HTR-8/SVneo (cell line): ENCODE results near the gene ARAP1.
A peak's percentile ranks its signal among the peaks of the same experiment; 100 is the strongest.

ENCODE experiments used
- DNase-seq: peaks from one replicate; pipeline ENCODE4 v3.0.0; 2011; ENCODE audit warnings: low spot score, mixed read lengths; ENCODE audit not compliant: insufficient read length
- FAIRE-seq: peaks from 2 replicates; lab custom pipeline; 2011; peaks lifted over from hg19 to GRCh38; lab: Jason Lieb, UNC

ARAP1 gene

DNA sequence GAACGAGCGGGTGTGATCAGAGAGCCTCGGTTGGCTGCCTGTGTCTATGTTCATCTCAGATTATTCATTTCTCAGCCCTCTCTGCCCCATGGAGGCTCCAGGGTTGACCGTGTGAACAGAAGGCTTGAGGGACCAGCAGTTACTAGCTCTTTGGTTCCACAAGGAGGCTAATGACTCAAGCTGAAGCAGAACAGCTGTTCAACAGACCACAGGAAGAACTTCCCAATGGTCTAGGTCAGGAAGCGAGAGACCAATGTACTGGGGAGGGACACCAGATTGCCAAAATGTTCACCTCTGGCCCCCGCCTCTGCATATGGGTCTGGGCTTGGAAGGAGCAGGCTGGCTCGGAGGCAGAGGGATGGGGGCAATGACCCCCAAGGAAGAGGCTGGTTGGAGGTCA, 63.3 kb downstream of the ARAP1 start:
- FAIRE-seq = no peak
- DNase-seq = no peak

DNA sequence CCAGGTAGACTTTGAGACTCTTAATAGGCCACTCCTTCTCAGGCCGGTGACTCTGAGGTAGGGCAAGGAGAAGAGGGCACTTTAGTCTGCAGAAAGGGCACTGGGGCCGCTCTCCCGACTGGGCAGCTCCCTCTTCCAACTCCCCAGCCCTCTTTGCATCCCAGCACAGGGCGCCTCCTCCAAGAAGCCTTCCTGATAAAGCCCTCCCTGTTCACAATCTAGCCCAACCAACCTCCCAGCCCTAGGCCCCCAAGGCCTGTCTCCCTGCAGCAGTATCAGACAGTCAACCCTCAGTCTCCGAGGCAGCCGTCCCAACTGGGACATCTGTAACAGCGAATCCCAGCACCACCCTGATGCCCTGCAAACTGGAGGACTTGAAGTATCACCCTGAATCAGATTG, 63.7 kb downstream of the ARAP1 start:
- no peak for DNase-seq
- no peak for FAIRE-seq

DNA sequence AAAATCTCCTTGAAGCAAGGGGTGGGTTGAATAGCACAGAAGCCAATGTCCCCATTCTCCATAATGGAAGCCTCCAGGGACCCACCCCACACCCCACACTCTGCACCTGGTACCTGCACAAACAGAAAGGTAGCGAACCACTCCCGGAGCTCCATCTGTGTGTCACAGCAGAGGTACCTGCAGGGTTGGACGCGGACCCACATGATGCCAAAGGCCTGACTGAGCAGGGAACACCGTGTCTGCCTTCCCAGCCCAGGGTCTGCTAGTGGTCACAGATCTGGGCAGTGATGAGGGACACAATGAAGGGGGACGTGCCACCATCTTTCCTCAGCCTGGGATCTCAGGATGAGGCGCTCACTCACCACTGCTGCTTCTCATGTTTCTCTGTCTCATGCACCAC, 64.9 kb downstream of the ARAP1 start:
- no peak for DNase-seq
- no peak for FAIRE-seq

DNA sequence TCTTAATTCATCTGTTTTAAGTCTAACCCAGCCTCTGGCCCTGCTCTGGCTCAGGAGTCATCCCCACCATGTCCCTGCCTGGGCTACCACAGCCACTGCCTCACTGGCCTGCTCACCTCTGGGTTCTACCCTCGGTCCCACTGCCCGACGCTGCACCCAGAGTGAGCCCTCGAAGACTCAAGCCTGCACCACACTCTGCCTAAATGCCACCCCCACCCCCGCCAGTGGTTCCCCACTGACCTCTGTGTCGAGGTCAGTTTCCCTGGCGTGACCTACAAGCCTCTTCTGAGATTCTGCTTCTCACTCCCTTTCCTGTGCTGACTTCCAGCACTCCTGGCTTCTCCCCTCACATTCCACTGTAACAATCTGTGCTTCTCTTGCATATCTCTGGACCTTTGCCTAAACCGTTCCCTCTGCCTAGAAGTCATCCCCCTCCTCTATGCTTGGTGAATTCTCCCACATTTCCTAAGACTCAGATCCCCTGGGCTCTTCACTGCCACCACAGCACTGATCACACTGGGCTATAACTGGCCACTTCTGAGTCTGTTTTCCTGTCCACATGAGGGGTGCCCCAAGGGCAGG, 65.5 kb downstream of the ARAP1 start:
- DNase-seq (no peak), FAIRE-seq (no peak)

DNA sequence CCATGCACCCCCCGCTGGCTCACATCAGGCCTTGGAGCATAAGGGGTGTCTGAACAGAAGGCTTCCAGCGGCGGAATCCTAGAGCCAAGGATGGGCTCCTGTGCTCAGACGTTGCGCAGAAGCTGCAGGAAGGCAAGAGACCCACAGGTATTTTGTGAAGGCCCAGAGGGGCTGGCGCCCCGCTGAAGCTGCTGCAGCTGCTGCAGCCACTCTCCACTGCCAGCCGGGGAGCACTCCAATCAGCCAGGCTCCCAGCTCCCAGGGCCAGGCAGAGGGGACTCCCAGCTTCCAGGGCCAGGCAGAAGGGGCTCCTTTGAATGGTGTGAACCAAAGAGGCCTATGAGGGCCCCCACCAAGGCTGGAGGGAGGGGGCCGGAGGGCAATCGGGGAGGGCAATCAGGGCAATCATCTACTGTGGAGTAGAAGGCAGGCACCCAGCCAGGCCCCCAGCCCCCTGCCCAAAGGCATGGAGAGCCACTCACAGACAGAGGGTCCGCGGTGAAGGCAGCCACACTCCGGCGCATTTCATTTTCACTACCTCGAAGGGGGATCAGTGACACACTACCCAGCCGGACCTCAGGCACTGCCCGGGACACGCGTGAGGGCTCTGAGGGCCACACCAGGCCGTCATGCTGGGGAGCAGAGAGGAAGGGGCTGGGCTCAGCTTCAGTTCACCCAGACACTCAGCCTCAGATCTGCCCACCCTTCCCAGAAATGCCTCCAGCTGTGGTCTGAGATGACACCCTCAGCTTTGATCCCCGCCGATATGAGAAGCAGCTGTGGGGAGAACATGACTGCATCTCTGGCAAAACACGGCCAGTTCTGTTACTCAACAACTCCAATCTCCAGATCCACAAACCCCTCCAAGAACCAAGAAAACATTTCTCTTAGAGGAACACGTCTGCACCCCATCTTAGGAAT, 66.4 kb downstream of the ARAP1 start:
- DNase-seq (no peak), FAIRE-seq (no peak)

DNA sequence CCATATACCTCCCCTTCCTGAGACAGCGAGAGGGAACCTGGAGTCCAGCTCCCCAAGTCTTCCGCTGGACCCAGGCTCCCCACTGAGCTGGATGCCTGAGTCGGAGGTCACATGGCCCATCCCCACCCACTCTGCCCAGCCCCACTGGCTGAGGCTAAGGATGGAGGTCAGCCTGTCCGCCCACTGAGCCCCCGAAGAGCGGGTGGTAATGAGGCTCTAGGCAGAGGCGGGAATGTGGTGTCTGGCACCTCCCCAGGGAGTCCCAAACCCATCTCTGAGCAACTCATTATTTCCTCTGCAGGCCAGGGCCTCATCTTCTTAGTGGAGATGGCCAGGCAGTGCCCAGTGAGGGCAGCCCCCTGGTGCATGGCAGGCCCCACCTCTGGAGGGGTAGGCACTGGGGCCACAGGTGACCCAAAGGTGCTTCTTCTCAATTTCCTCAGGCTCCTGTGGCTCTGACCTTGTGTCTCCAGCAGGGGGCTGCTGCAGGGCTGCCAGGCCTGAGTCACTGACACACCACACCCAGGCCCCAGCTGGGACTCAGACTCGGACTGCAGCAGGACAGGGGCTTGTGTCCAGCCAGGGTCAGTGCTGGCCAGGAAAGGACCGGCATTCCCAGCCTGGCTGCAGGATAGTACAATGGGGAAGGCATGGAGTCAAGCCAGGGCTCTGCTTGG, 67.8 kb downstream of the ARAP1 start:
- FAIRE-seq (peak; percentile 67), DNase-seq (peak; percentile 91)

DNA sequence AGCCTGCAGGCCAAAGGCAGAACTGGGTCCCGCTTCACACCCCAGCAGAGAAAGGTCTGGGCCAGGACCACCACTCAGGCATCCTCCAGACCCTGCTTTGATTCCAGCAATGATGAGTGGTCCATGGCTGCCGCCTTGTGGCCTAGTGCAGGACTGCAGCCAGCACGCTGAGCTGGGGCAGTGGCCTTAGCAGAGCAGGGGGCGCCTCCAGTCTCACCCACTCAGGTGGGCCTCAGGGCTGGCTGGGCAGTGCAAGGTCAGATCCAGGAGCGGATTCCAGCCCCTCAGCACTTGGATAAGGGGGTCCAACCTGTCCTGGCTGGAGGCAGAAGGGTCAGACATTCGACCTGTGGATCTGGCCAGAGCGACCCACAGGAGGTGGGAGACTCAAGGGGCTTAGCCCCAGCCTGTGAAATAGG, 68.4 kb downstream of the ARAP1 start:
- DNase-seq (peak; percentile 86), FAIRE-seq (peak; percentile 93)

DNA sequence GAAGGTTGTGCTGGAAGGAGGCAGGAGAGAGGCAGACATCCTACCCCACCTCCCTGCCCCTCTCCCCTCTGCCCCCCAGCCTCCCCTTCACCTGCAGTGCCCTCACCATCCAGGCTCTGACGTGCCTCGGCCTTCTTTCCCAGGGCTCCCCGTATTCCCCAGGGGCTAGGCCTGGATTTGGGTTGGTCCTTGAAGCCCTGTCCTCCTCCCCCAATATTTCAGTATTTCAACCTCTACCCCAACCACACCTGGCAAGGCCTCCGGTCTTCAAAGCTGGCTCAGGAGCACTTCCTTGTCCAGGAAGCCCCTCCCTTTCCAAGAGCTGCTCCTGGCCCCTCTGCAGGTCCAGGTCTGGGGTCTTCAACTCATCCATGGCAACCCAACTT, 69.4 kb downstream of the ARAP1 start:
- FAIRE-seq = no peak
- DNase-seq = no peak

DNA sequence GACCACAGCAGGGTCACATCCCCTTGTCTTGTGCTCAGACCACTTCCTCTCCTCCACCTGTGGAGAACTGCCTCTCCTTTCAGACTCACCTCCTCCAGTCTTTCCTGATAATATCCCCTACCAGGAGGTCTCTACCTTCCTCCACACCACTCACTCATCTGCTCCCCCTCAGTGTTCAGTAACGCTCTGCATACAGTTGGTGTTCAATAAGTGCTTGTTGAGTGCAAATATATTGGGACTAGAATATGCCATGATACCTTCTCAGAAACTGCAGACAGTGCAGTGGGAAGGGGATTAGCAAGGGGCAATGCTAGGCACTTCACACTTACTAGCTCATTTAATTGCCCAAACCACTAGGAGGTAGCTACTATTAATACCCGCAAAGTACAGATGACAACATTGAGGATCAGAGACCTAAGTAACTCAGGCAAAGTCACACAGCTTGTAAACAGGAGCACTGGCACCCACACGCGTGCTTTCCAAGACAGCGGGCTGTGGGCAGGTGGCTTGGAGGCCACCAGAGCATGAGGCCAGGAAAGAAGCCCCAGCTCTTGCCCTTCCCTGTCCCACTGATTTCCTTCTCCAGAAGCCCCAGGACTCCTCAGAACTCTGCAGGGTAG, 69.9 kb downstream of the ARAP1 start:
- FAIRE-seq (no peak), DNase-seq (no peak)

DNA sequence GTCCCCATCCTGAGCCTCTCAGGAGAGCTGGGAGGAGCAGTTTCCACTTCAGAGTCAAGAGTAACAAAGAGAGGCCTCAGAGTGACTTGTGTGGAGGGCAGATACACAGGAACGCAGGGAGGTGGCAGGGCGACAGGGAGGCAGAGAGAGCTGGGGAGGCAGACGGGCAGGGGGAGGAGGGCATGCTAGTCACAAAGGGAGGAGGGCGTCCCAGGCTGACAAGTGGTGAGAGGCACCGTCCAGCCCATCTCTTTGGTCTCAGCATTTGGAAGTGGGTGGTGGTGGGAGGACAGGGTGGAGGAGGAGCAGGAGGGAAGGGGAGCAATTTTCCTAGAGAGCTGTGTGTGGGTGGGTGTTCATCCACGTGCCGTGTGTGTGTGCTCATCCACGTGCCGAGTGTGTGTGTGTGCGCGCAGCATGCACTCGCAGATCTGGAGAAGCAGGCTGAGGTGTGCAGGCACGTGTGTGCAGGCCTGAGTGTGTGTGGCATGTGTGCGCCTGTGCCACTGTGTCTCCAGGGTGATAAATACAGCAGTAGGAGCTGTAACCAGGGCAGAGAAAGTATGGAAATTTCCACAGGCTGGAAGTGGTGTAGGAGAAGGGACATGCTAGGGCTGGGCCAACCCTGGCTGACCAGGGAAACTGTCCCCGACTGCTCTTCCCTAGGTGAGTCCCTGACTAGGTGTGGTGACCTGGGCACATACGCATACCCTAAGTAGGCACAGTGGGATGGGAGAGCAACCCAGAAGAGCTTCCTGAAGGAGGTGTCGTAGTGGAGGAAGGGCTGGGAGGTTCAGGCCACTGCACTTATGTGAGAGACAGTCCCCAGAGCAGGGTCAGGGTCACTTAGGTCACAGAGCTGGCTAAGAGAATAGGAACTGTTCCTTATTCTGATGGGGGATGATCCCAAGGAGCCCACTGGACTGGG, 70.7 kb downstream of the ARAP1 start:
- FAIRE-seq (peak; percentile 87), DNase-seq (no peak)

DNA sequence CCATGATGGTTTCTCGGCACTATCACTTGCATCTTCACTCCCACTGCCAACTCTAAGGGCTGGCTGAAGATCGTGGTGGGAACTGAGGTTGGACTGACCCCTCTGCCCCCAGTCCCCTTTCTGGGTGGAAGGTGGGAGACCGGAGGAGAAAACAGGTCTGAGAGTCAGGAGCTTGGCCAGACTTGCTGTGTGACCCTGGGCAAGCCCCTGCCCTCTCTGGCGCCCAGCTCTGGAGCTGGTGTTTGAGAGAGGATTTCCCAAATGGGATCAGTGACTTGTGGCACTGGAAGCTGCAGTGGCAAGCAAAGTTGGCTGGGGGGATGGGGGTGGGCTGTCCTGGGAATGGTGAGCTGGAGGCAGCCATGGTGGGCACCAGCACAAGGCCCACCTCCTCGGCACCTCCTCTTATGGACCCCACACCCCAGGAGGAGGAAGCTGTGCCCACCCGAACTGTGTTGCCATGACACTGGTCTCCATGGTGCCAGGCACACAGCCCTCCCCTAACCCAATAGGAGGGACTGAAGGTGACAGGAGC, 71.5 kb downstream of the ARAP1 start:
- FAIRE-seq = no peak
- DNase-seq = no peak

DNA sequence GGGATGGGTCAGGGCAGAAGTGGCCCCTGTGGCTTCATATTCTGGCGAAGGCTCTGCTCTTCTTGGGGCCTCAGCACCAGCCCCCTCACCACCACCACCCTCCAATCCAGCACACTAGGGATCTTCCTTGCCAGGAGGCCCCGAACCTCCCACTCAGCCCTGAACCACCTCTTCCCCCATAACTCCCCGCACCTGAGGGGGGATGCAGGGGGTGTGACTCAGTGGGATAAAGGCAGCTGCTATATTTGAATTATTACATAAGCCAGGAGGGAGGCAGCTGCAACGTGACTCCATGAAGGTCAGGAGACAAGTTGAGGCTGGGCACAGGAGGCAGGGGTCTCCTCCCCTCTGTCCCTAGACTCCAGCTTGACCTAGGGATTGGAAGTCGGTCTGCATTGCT, 72.3 kb downstream of the ARAP1 start:
- FAIRE-seq (no peak), DNase-seq (no peak)

DNA sequence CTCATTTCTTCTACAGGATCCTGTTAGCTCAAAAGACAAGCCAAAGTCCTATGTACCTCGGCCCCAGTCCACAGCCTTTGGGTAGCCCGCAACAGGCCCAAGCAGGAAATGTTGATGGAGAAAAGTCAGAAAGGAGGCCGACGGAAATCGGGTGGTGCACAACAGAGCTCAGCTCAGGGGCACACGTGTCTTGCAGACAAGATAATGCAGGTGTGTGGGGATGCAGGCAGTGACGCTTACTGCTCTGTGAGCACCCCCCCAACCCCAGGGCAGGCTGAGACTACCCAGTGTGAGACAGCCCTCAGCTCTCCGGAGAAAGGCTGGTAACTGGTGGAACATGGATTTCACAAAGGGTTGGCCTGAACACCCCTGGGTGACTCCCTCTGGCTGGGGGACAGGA, 73.7 kb downstream of the ARAP1 start:
- no peak for FAIRE-seq
- DNase-seq = no peak

DNA sequence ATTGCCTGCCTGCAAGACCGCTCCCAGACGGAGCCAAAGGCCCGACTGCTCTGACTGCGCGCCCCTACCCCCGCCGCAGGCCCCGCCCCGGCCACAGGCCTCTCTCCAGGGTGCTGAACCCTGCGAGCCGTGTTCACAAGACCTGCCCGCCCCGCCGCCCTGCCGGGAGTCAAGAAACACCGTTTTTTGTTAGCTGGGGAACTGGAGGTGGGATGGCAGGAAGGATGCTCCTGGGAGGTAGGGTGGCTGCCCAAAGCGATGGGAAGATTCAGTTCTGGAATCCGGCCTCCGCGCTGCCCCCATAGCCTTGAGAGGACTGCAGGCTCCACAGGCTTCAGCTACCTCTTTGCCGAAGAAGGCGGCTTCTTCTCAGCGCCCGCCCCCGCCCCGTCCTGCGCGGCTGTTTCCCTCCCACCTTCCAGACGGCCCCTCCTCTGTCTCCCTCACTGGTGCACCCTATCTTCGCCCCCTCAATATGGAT, 75.3 kb downstream of the ARAP1 start:
- FAIRE-seq (no peak), DNase-seq (peak; percentile 79)

DNA sequence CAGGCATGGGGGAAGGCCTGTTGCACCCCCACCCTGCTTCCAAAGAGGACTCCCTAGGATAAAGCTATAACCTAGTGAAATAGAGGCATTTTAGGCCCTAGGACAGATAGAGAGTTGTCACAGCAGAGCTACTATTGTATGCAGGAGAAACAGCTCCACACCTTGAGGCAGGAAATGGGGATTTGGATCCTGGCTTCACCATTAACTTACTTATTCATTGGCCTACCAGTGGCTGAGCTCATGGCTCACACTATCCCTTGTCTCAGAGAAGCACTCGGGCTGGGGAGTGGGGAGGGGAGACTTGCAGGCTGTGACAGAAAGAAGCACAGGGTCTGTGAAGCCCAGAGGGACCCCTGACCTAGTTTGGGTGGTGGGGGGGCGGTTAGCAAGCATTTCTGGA, 77.0 kb downstream of the ARAP1 start:
- FAIRE-seq = no peak
- DNase-seq = no peak

DNA sequence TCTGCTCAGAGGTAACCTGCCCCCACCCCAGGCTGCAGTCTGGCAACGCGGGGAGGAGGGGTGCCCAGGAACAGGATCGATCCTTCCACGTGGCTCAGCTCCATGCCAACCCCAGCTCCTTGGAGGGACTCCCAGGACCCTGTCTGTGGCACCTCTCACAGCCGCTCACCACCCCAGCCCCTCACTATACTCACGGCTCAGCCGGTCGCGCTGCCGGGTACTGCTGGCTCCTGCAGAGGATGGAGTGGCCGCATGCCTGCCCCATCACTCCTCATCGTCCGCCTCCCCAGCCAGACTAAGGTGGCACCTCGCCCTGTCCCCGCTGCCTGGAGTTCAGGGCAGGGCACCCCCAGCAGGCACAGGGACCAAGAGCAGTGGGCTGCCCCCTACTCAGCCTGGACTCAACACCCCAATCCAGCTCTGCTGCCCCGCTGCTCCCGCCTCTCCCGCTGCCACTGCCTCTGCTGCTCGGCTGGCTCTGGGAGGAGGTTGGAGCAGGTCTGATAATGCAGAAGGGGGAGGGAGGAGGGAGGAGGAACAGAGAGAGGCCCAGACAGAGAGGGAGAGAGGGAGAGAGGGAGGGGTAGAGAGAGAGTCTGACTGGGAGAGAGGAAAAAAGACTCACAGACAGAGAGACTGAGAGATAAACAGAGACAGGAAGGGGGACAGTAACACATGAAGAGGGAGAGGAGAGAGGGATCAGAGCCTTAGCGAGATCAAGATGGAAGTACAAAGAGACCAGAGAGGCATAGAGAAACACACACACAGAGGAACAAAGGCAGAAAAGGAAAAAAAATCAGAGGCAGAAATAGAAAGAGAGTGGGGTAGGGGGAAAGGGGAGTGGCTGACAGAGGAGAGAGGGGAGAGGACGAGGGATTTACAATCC, 78.0 kb downstream of the ARAP1 start, which contains the start of gene PDE2A:
Gene PDE2A (minus strand): TSS at position 480 of the 886 bp plus-strand sequence. CDS start 215 bp downstream, at position 265.
- DNase-seq (no peak), FAIRE-seq (no peak)

DNA sequence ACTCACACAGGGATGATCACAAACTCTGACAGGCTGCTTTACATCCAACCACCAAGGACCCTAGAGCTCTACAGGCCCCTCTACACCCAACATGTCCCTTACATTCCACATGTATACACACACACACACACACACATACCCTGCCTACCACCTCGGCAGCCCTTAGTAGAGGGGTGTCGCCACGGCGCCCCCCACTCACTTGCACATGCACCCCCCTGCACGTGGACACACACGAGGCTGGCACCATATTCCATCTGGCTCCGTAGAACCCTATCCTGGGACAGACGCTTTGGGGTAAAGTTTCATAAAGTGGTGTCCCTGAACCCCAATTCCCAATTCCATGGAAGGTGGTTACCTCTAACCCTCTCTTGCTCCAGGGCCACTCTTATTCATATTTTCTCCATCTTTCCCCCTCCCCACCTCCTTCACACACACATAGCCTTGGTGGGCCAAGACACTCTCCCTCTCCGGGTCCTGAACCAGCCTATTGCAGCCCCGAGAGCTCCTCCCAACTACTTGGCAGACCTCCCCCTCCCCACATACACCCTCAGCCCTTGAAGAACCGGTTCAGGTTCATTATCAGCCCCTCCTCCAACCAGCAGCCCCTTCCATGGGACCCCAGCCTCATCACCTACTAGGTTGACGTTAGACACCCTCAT, 78.8 kb downstream of the ARAP1 start:
- FAIRE-seq (peak; percentile 4), DNase-seq (no peak)
